Heart left ventricle (tissue), 16 donors: ENCODE data around the gene HSD11B2. TPM values are rescaled to one million over a fixed set of nuclear protein-coding genes. Genes with fewer than 3 reads are reported as not detected.

Source experiments
- ATAC-seq, 4 donors: fragments of 200-7000 bp; cut with Tn5 transposase; one replicate each; pipeline ENCODE4 v1.9.1; 2020 to 2022; ENCODE audit warnings: moderate library complexity in 4 of 4, mild to moderate bottlenecking in 3 of 4, moderate number of reproducible peaks in 1 of 4
- DNase-seq, 5 donors: peaks; one replicate each; pipeline ENCODE4 v3.0.0-alpha.2; 2020
- H3K27ac ChIP-seq, 12 donors: fragments of 200-600 bp; sonication (generic) in 4 of 12; one replicate each; pipeline versions ENCODE4 v1.5.0 to v1.8.0; 2016 to 2022; ENCODE audit warnings: mild to moderate bottlenecking in 2 of 12
- H3K27me3 ChIP-seq, 9 donors: fragments of 200-600 bp; sonication (generic) in 2 of 9; one replicate each; pipeline versions ENCODE4 v1.5.1 to v1.8.0; 2016 to 2022; ENCODE audit warnings: mild to moderate bottlenecking in 3 of 9
- H3K36me3 ChIP-seq, 9 donors: fragments of 200-600 bp; sonication (generic) in 2 of 9; one replicate each; pipeline versions ENCODE4 v1.5.0 to v1.8.0; 2018 to 2022; ENCODE audit warnings: mild to moderate bottlenecking in 2 of 9
- H3K4me1 ChIP-seq, 12 donors: fragments of 200-600 bp; sonication (generic) in 4 of 12; one replicate each; pipeline versions ENCODE4 v1.5.0 to v1.8.0; 2016 to 2022; ENCODE audit warnings: mild to moderate bottlenecking in 3 of 12
- H3K4me3 ChIP-seq, 12 donors: fragments of 200-600 bp; sonication (generic) in 4 of 12; one replicate each; pipeline versions ENCODE4 v1.5.0 to v1.8.0; 2017 to 2022; ENCODE audit warnings: mild to moderate bottlenecking in 9 of 12, moderate library complexity in 4 of 12
- H3K9me3 ChIP-seq, 12 donors: fragments of 200-600 bp; sonication (generic) in 4 of 12; one replicate each; pipeline versions ENCODE4 v1.5.0 to v1.8.0; 2016 to 2022; ENCODE audit warnings: mild to moderate bottlenecking in 1 of 12
- CTCF ChIP-seq, 12 donors: fragments of 200-600 bp; sonication (generic) in 4 of 12; IDR thresholded peaks; one replicate each; pipeline versions ENCODE4 v1.5.0 to v1.8.0; 2018 to 2022; ENCODE audit warnings: antibody characterized with exemption in 12 of 12, mild to moderate bottlenecking in 5 of 12
- POLR2A ChIP-seq, 2 donors: fragments of 450-650 bp; IDR thresholded peaks; one replicate each; pipeline ENCODE4 v1.6.1; 2017; ENCODE audit warnings: antibody characterized with exemption in 2 of 2, mild to moderate bottlenecking in 2 of 2, moderate library complexity in 2 of 2
- WGBS, 4 donors: extraction: QIAGEN DNeasy Blood & Tissue Kit in 2 of 4; methylation state at CpG; one replicate each; pipeline versions ENCODE4 v1.1.5 to v1.1.7; 2013 to 2018; 5-methylcytosine and 5-hydroxymethylcytosine counted together
- intact Hi-C, 10 donors: fragments of 100-400 bp; cut with DNase I; formaldehyde crosslinking; loops; one replicate each; pipeline versions ENCODE4 v1.11.1 to v1.14.2; 2022
- polyA plus RNA-seq, 2 donors: library from polyadenylated mRNA; stranded (reverse); fragments of 200-250 nt; gene quantifications; one replicate each; pipeline ENCODE4 v1.2.3, GENCODE V29; 2013
- total RNA-seq, 9 donors: library from RNA; depleted of rRNA in 2 of 9; stranded (reverse); fragments of >200 nt in 2 of 9; fragmentation: NEBNext Ultra II Directional in 3 of 9; extraction: Animal tissue kit (Norgen Biotek cat#: 25700) in 3 of 9; gene quantifications; one replicate each; pipeline versions ENCODE4 v1.1.0 to v1.2.4, GENCODE V29; 2016 to 2023
- donor health status: ischemic (EF 13 %, LVEDD 7.1; RV severe dilation, severe dysfunction).
- donor health status: healthy with polysubstance abuse.
- donor health status: DM: no; HTN: yes; CAD: no.
- donor health status: DM: no; HTN: no; CAD: no.
- donor health status: ischemic (EF 25% LVEDD 6.9; RV normal size, moderate dysfunction).
- donor health status: ischemic (EF 25% LVEDD 5.7; RV mildly dilated, moderate dysfunction).
- donor health status: healthy.
- donor health status: DM: yes; HTN: yes; CAD: no.
- donor health status: ischemic (EF 35%, LVEDD 5.7; RV mildly dilated, moderate dysfunction).
- donor health status: nonischemic (EF 11% LVEDD 7.7; RV severe dilation, severe dysfunction).
- donor health status: DM: yes; HTN: yes; CAD: no.
- donor health status: PGD.
- donor health status: ischemic (EF 29% LVEDD 5.4; RV normal size, mild dysfunction).
- donor health status: nonischemic (EF 23%, LVEDD 6.1; RV moderate dilation, normal function).

HSD11B2 gene
- total and polyA plus RNA-seq, 11 donors = 0.15 to 1.00 (median 0.39) TPM; not detected in 1

- WGBS, 4 donors = 41 to 55% (median 49%) methylated on average over 5 of the region's 5 CpGs
- H3K27ac ChIP-seq = peak overlapping the region in 7 of 12 donors; percentile 21 to 73 (median 55)
- intact Hi-C loops = no loop called here
- H3K36me3 ChIP-seq = peaks cover 0 to 87% (median 28%) of the 10 kb centered on the region in 9 donors
- no peak overlapping the region for H3K4me3 ChIP-seq
- DNase-seq = peak in 1 of 5 donors; percentile 77
- ATAC-seq = peak in 3 of 4 donors; percentile 19 to 50 (median 40)
- no peak for TF ChIP-seq CTCF (IDR thresholded peaks at IDR 0.05)
- H3K9me3 ChIP-seq = no peaks in the 10 kb centered on the region
- peaks cover 11 to 64% (median 53%) of the 10 kb centered on the region in 12 donors for H3K4me1 ChIP-seq
- H3K27me3 ChIP-seq = no peaks in the 10 kb centered on the region
These were observed 11.0 kb downstream of the HSD11B2 start for GRCh38 chr16:67441907-67442306.

- no peaks in the 10 kb centered on the region for H3K9me3 ChIP-seq
- no peaks in the 10 kb centered on the region for H3K27me3 ChIP-seq
- WGBS, 4 donors = 80 to 94% (median 92%) methylated on average over 10 to 13 of the region's 13 CpGs
- H3K27ac ChIP-seq = peak overlapping the region in 5 of 12 donors; percentile 6 to 73 (median 56)
- intact Hi-C loops = no loop called here
- ATAC-seq = no peak
- peaks cover 14 to 72% (median 61%) of the 10 kb centered on the region in 12 donors for H3K4me1 ChIP-seq
- no peak for TF ChIP-seq CTCF (IDR thresholded peaks at IDR 0.05)
- TF ChIP-seq POLR2A (IDR thresholded peaks at IDR 0.05) = no peak
- H3K36me3 ChIP-seq = peaks cover 0 to 79% (median 23%) of the 10 kb centered on the region in 9 donors
- no peak for DNase-seq
- H3K4me3 ChIP-seq = peak overlapping the region in 1 of 12 donors; percentile 3
These were observed 11.8 kb downstream of the HSD11B2 start for GRCh38 chr16:67442581-67443255.

- intact Hi-C loops = no loop called here
- Histone ChIP-seq H3K36me3 (peaks cover 0 to 75% (median 20%) of the 10 kb centered on the region in 9 donors), H3K4me3 (peak overlapping the region in 1 of 12 donors; percentile 3), H3K27ac (peak overlapping the region in 8 of 12 donors; percentile 1 to 73 (median 51)), H3K9me3 (no peaks in the 10 kb centered on the region), H3K4me1 (peaks cover 20 to 77% (median 65%) of the 10 kb centered on the region in 12 donors), H3K27me3 (no peaks in the 10 kb centered on the region)
- peak in 3 of 4 donors; percentile 19 to 41 (median 27) for ATAC-seq
- TF ChIP-seq POLR2A (IDR thresholded peaks at IDR 0.05) (no peak), CTCF (IDR thresholded peaks at IDR 0.05) (no peak)
- WGBS, 4 donors = 84 to 88% (median 86%) methylated on average over 5 to 6 of the region's 6 CpGs
- DNase-seq = peak in 4 of 5 donors; percentile 43 to 74 (median 59)
These were observed 12.3 kb downstream of the HSD11B2 start for GRCh38 chr16:67443265-67443664.

GRCh38 chr16:67444259-67445125, 13.6 kb downstream of the HSD11B2 start:
- H3K27ac ChIP-seq = peak overlapping the region in 7 of 12 donors; percentile 1 to 73 (median 52)
- no peaks in the 10 kb centered on the region for H3K27me3 ChIP-seq
- DNase-seq = no peak
- intact Hi-C loops = no loop called here
- TF ChIP-seq CTCF (IDR thresholded peaks at IDR 0.05) = no peak
- no peak for TF ChIP-seq POLR2A (IDR thresholded peaks at IDR 0.05)
- no peak for ATAC-seq
- H3K9me3 ChIP-seq = no peaks in the 10 kb centered on the region
- H3K4me1 ChIP-seq = peaks cover 20 to 89% (median 73%) of the 10 kb centered on the region in 12 donors
- H3K36me3 ChIP-seq = peaks cover 0 to 75% (median 8%) of the 10 kb centered on the region in 9 donors
- 88 to 91% (median 89%) methylated on average over 21 to 22 of the region's 22 CpGs for WGBS, 4 donors
- H3K4me3 ChIP-seq = no peak overlapping the region
